NCI-H345 (cell line): ENCODE data around the gene DNM3.

Experiments
- DNase-seq: peaks from one replicate; lab custom pipeline; 2025; lab: John Stamatoyannopoulos, UW

The DNM3 gene

DNA sequence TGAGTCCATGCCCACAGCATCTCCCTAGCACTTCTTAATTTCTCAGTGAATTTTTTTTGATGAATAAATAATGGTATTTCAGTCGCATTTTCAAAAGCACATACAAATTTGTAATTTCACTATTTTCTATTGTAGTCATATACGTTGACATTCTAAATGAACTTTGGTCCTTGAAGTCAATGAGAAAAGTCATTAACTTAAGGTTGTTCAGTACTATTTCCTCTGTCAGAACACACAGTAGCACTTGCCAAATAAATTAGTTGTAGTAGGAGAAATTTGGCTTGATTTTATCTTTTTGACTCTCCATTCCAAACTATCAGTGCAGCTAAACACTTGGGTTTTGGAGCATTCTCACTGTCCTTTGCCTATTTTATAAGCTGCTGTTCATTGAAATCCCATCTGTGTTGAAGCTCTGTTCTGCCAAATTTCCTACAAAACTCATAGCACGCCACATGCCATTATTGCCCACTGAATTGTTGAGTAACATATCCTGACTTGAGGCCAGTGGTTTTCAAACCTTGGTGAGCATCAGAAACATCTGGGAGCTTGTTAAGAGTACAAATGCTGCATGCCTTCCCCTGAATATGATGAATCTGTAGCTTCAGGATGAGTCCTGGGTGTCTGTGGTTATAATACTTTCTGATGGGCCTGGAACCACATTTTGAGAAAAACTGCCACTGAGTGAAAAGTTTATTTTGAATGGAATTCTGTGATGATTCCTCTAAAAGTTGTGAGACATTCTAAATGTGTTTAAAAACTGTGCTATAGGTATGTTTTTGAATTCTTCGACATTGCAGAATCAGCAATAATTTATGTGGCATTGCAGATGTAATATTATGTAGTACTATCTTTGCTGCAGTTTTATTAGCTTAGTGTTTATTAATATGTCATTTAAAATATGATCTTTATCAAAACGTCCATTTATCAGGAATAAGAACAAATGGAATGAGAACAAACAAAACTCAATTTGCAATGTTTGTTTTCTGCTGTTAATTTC is 78.9 kb downstream of the DNM3 start:
- no peak for DNase-seq

DNA sequence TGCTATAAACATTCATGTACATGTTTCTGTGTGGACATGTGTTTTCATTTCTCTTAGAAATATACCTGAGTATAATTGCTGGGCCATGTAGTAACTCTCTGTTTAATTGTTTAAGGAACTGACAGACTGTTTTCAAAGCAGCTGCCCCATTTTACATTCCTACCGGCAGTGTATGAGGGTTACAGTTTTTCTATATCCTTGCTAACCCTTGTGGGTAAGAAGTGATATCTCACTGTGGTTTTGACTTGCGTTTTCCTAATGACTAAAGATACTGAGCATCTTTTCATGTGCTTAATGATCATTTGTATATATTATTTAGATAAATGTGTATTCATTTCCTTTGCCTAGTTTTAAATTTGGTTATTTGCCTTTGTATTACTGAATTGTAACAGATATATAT is 81.7 kb downstream of the DNM3 start:
- no peak for DNase-seq

DNA sequence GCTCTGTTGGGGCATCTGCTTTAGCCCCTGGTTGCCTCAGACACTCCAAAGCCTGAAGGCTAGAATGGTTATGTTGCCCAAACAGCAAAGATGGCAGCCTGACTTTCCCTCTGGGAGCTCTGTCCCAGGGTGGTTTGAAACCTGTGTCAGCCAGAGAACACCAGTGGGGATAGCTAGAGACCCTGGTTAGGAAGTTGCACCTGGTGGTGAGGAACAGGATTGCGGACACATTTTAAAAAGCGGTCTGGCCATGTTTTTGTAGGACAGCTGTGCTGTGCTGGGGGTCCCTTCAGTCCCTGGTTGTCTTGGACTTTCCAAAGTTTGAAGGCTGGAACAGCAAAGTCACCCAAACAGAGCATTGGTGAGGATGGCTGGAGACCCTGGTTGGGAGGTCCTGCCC is 87.8 kb downstream of the DNM3 start:
- DNase-seq = no peak

DNA sequence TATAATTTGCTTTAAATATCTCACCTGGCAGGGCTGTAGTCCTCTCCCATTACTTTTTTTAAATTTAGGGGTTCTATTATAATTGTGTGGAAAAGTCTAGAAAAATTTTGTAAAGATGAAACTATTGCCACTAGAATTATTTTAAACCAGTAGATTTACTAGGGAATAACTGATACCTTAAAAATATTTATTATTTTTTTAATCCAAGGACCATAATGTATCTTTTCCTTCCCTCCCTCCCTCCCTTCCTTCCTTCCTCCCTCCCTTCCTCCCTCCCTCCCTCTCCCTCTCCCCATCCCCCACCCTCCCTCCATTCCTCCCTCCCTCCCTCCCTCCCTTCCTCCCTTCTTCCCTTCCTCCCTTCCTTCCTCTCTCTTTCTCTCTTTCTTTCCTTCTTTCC is 90.5 kb downstream of the DNM3 start:
- no peak for DNase-seq

DNA sequence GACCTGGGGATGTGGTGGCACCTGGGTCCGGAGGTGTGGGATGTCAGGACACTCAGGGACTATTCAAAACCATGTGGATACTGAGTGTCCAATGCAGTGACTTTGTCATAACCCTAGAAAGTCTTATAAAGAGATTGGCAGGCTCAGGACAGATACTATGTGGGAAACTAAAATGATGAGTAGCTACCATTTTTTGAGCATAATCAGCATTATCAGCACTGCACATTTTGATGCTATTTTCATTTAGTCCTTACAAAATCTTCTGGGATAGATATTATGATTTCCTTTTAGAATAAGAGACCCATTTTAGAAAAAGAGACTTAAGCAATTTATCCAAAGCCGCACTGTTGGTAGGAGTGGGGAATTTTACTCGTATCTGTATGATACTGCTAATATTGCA is 93.4 kb downstream of the DNM3 start:
- no peak for DNase-seq

DNA sequence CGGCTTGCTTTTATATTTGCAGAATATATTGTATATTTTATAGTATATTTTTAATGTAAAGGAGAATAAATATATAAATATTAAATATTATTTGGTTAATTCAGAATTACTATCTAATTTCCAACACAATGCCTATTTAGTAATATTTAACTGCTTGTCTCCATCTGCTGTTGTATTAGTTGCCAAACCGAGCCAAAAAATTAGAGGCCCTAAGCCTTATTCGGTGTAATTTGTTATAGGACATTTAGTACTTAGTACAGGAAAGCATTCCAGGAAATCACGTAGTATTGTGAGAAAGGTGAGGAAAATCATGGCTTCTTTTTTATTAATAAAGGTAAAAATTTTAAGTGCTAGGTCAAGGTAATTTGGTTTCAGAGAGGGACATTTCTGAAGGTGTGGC is 93.8 kb downstream of the DNM3 start:
- DNase-seq = no peak

DNA sequence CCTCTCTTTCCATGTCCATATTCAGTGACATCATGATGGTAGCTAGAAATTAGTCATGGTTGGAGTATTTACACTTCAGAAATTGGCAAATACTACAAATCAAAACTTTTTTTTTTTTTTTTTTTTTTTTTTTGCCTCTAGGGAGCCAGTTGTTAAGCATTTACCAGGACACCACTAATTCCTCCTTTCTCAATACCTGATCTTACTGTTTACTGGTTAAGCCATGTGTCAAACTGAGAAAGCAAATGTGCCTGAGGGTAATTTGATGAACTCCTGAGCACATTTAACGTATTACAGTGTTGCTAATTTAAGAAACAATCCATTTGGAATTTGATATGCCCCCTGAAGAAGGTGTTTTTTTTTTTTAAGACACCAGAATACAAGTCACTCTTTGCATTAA is 94.4 kb downstream of the DNM3 start:
- DNase-seq = no peak

DNA sequence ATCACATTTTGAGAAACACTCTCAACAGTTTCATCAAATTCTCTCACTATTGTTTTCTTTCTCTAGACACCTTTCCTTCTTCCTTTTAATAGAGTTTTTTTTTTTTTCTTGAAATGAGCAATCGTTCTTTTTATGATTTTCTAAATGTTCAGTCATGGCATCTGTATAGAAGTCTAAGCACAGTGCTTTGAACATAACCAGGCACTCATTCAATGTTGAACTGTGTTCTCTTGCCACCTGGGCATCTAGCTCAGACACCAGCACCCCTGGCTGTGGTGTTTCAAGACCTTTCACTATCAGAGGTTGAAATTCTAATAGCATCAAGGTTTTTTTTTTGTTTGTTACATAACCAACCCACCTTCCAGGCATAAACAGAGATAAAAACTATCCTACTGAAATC is 96.6 kb downstream of the DNM3 start:
- DNase-seq = no peak

DNA sequence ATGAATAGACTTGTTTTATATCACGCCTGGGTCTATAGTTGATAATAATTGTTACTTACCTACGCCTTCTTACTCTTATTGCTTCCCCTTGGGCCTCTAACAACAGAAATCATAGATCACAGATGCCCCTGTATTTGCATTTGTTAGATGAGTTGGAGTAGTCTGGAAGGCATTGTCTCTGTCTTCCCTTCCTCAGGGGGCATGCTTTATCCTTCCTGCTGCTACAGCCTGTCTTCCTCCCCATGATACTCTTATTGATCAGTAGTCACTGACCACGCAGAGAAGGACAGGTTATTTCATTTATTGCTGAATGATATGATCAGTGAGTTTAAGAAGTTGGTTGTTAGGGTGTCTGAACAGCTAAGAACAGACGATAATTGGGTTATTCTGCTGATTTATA is 98.4 kb downstream of the DNM3 start:
- DNase-seq = no peak

DNA sequence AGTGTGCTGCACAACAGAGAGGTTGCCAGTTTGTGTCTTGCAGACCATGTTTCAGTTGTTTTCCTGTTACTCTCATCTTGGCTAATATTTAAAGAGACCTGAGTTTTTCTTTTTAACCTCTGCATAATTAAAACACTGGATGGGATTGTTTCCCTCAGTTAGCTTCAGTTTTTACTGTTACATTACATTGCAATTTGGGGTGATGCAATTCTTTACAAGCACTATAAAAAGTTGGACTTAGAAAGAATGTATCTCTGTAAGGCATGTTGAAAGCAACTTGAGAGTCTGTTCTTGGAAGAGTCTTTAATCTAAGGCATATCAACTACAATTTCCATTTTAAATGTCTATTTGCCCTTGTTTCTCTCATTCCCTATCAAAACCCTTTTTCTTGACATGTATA is 99.1 kb downstream of the DNM3 start:
- no peak for DNase-seq

DNA sequence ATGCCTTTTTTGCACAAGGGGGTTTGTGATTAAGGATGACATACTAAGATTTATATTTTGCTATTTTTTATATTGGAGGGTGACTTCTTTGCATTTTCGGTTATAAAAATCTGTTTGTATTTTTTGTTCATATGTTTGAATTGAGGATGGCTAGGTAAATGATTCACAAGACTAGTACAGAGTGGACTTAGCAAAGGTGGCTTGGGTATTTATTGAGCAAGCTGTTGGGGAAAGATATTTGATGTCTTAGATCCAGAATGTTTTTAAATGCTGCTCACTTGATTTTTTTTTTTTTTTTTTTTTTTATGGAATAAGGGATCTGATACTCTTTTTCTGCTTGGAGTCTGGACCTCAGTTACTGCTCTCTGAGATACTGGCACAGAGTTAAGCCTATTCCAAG is 100.6 kb downstream of the DNM3 start:
- no peak for DNase-seq

DNA sequence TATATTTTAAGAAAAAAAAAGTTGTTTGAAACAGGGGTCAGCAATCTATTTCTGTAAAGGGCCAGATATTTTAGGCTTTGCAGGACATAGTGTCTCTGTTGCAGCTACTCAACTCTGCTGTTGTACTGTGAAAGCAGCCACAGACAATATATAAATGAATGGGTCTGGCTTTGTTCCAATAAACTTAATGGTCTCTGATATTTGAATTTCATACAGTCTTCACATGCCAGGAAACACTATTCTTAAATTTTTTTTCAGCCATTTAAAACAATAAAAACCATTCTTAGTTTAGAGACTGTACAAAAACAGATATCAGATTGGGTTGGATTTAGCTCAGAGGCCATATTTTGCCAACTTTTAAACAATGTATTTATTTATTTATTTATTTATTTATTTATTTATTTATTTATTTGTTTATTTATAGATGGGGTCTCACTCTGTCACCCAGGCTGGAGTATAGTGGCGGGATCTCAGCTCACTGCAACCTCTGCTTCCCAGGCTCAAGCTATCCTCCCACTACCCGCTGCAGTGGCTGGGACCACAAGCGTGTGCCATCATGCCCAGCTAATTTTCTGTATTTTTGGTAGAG is 102.8 kb downstream of the DNM3 start:
- no peak for DNase-seq

DNA sequence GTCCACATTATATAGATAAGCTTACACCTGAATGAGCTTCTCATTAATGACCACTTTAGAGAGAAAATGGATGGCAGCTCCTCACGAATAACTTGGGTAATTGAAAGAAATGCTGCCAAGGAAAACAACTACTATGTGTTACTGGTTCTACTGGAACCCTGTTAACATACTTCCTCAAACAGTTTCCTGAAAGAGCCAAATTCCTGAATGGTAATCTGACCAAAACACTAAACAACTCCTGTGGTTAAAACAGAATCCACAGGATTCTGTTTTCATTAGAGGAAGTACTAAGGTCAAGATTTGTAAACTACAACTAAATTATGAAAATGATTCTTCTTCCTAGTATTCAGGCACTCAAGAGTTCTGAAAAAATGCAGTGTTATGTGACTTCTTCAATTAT is 107.2 kb downstream of the DNM3 start:
- no peak for DNase-seq

DNA sequence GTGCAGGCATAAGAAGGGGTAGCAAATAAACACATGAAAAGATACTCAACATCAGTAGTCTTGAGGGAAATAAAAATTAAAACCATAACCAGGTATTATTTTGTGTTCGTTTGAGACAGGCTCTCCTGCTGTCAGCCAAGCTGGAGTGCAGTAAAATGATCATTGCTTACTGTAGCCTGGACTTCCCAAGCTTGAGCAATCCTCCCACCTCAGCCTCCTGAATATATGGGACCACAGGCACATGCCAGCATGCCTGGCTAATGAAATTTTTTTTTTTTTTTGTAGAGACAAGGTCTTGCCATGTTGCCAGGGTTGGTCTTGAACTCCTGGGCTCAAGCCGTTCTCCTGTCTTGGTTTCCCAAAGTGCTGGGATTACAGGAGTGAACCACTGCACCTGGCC is 108.0 kb downstream of the DNM3 start:
- no peak for DNase-seq

DNA sequence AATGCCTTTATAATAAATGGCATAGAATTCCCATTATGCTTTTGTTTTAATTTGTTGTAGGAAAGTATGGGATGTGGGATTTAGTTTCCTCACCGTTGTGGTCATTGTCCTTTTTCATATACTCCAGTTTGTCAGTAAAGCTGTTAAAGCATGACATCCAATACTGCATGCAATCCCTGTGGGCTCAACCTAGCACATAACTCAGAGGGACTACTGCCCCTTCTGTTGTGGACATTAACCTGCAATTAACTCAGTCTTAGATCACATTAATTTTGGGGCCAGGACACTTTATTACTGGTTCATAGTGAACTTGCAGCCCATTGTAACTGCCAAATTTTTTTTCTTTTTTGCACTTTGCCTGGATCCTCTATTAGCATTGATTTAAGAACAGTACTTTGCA is 112.5 kb downstream of the DNM3 start:
- no peak for DNase-seq

DNA sequence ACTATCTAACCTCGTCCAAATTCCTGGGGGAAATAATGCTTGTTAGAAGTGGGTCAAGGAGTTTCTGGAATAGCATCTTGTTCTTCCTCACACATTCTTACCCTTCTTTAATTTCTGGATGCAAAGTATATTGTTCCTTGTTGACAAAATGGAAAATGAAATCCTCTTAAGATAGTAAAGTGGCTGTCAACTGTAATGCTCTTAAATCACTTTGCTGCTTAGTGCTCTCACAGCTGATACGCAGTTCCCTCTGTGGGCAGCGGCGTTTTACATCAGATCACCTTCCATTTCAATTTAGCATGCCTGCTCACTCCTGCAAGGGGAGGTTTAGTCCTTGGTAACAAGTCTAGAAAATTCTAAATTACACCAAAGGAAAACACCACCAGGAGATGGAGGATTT is 113.1 kb downstream of the DNM3 start:
- no peak for DNase-seq

DNA sequence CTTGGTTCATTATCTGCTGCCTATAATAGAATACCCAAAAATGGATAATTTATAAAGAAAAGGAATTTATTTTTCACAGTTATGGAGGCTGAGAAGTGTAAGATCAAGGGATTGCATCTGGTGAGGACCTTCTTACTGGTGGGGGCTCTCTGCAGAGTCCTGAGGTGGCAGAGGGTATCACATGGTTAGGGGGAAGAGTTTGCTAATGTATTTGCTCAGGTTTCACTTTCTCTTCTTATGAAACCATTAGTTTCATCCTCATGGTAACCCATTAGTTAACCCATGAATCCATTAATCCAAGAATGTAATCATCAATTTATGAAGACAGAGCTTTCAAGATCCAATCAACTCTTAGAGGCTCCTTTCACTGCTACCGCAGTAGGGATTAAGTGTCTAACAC is 120.6 kb downstream of the DNM3 start:
- no peak for DNase-seq

DNA sequence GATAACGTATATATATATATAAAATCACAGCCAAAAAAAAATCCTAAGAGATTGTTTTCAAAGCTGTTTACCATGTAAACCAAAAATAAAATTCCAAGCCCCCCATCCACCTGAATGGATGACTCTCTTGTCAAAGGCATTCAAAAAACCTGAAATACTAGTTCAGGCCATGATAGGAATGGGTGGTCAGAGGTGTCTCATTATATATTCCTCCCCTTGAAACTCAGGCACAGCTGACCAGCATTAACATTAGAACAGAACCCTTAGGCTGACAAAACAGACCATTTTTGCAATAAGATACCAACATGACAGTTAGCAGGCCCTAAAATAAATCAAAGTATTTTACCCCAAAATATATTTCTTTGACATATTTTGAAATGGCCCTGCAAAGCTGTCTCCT is 122.5 kb downstream of the DNM3 start:
- DNase-seq = no peak

DNA sequence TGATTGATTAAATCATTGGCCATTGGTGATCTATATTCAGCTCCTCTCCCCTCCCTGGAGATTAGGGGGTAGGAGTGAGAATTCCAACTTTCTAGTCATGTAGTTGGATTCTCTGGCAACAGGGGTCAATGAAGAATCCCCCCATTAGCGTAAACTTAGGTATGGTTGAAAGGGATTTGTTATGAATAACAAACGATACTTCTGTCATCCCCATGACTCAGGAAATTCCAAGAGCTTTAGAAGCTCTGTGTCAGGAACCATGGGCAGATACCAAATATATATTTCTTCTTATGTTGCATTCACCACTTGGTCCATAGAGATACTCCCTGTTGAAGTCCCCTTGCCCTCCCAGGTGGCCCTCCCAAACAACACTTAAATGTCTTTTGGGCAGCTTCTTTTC is 124.5 kb downstream of the DNM3 start:
- no peak for DNase-seq

DNA sequence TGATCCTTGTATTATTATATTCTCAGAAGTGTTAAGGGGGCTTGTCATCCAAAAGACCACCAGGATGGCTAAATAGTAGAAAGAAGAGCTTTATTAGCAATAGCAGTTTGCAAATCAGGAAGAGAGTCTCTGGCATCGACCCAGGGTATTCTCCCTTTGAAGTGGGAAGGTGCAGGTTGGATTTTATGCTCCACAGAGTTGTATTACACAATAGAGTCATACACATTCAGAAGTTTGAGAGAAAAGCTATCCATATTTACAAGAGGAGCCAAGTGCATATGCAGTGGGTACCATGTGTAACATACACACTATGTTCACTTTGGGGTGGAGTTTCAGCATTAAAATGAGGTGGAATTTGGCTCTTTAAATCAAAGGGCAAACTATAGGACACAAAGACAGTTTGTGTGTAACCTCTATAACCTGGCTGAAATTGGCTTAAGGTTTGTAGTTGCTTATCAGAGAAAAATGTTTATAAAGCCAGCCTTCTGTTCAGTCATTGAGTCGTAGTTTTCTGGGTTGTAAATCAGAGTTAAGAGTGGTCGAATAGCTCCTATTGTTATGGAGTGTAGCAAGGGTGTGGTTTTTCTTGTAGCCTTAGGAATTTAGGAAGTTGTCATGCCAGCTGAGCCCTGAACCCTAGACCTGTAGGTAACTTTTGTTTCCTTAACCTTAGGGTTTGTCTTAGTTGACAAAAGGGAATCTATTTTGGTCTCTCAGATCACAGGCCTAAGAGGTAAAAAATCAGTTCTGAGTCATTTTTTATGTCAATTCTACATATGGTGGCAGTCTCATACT is 125.3 kb downstream of the DNM3 start:
- DNase-seq = no peak

DNA sequence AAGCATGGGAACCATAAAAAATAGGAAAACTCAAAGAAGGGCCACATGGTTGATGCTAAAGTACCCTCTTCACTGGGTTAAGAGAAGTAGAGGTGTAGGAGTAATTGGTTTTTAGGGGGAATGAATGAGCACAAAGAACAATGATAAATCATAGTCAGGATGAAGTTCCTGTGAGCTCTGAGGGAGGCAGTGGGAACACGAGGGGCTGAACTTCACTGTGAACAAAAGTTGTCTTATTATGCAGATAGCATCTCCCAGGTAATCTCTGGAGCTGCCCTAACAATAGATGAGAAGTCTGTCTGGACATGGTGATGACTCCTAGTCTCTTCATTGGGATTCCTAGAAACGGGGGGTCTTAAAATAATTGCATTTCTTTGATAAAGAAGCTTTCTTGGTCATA is 127.9 kb downstream of the DNM3 start:
- no peak for DNase-seq

DNA sequence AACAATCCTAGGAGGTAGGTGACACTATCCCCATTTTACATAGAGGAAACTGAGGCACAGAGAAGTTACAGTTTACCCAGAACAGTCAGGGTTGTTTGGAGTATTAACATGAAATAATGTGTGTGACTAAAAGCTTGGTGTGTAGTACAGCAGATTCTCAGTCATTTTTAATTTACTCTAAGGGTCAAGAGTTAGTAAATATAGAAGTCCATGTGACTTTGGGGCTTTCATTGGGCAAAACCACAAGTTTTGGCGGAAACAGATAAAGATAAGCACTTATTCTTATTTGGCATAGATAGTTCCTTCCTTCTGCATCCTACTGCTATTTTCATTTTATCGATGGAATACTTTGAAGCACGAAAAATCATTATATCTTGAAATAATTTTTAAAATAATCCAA is 128.5 kb downstream of the DNM3 start:
- no peak for DNase-seq

DNA sequence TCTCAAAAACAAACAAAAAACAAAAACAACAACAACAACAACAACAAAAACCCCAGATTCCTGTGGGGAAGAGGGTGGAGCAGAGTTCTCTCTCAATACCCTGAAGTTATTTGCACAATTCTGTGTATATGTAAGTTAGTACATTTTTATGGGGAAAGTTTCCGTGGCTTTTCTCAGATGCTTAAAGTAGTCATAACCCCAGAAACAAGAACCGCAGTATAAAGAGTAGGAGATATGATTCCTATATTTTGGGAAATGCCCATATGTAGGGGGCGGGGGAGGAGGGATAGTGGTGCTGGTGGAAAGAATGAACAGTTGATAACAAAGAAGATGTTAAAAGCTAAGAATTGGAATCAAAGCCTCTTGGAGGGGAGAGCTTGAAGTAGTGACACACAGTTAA is 131.5 kb downstream of the DNM3 start:
- no peak for DNase-seq
